ENCODE measurements around the gene PIGM. TPM values are rescaled to one million over a fixed set of nuclear protein-coding genes. Genes with fewer than 3 reads are reported as not detected.

Gene PIGM
- total RNA-seq, 4 donors from 2014 or later: 3.3 to 6.5 (median 4.8) TPM

DNA sequence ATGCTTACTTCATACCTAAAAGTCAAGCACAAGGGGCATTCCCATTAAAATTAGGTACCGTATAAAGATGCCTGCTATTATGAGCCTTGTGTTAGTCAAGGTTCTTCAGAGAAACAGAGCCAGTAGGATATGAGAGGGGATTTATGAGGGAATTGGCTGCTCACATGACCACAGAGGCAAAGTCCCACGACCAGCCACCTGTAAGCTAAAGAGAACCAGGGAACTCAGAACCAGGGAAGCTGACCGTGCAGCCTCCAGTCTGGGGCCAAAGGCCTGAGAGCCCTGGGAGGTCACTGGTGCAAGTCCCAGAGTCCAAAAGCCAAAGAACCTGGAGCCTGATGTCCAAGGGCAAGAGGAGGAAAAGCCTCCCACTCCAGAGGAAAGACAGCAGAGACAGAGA lies 20.0 kb downstream of the PIGM start:
- H3K4me3 ChIP-seq: no peak overlapping the region
- no peaks in the 10 kb centered on the region for H3K4me1 ChIP-seq
- 86% methylated on average over 3 of the region's 3 CpGs for WGBS
- no peak for TF ChIP-seq POLR2AphosphoS5 (IDR thresholded peaks at IDR 0.05)
- TF ChIP-seq, protein P1, sequence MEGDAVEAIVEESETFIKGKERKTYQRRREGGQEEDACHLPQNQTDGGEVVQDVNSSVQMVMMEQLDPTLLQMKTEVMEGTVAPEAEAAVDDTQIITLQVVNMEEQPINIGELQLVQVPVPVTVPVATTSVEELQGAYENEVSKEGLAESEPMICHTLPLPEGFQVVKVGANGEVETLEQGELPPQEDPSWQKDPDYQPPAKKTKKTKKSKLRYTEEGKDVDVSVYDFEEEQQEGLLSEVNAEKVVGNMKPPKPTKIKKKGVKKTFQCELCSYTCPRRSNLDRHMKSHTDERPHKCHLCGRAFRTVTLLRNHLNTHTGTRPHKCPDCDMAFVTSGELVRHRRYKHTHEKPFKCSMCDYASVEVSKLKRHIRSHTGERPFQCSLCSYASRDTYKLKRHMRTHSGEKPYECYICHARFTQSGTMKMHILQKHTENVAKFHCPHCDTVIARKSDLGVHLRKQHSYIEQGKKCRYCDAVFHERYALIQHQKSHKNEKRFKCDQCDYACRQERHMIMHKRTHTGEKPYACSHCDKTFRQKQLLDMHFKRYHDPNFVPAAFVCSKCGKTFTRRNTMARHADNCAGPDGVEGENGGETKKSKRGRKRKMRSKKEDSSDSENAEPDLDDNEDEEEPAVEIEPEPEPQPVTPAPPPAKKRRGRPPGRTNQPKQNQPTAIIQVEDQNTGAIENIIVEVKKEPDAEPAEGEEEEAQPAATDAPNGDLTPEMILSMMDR (IDR thresholded peaks at IDR 0.05): no peak
- TF ChIP-seq POLR2A (IDR thresholded peaks at IDR 0.05): no peak
- no peak for TF ChIP-seq EP300 (IDR thresholded peaks at IDR 0.05)
- H3K9me3 ChIP-seq: no peaks in the 10 kb centered on the region
- no peaks in the 10 kb centered on the region for H3K36me3 ChIP-seq
- no peak overlapping the region for H3K27ac ChIP-seq
- DNase-seq (ENCODE audit: low spot score in 2 of 2): no peak
- H3K27me3 ChIP-seq: no peaks in the 10 kb centered on the region

DNA sequence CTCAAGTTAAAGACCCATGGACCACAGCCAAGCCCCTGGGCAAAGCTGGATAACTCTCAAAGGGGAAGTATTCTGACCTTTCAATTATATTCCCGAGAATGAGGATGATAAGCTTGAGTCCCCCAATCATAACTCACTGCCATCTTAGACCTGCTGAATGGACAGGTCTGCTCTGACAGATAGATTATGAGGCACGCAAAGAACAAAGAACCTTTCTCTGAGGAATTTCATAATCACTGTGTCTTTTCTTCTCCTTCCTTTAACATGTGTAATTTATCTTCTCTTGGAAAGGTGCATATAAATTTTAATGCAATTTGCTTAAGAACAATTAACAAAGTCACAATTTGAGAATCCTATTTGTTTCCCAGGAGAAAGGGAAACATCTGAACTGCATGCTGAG lies 22.0 kb downstream of the PIGM start:
- no peak for DNase-seq (ENCODE audit: low spot score in 2 of 2)
- Histone ChIP-seq H3K36me3 (no peaks in the 10 kb centered on the region), H3K4me1 (no peaks in the 10 kb centered on the region), H3K27ac (no peak overlapping the region), H3K27me3 (no peaks in the 10 kb centered on the region), H3K4me3 (no peak overlapping the region), H3K9me3 (no peaks in the 10 kb centered on the region)
- TF ChIP-seq POLR2AphosphoS5 (IDR thresholded peaks at IDR 0.05) (no peak), POLR2A (IDR thresholded peaks at IDR 0.05) (no peak), EP300 (IDR thresholded peaks at IDR 0.05) (no peak)
- TF ChIP-seq, protein P1 (IDR thresholded peaks at IDR 0.05): no peak
- WGBS: 42% methylated on average over 2 of the region's 2 CpGs

DNA sequence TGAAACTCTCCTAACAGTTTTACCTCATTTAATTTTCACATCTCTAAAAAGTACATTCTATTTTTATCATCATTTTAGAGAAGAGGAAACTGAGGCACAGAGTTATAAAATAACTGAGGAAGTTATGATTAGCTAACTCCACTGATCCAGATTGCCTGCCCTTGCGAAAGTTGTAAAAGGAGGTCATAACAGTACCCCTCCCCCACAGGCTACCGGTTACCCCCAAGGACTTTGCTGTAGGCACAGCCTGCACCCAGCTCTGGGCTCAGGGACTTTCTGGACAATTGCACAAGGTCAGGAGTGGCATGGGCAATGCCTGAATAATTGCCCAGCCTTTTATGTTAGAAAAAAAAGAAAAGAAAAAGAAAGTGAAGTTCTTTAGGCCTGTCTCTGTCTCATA lies 22.7 kb downstream of the PIGM start:
- no peaks in the 10 kb centered on the region for H3K4me1 ChIP-seq
- DNase-seq (ENCODE audit: low spot score in 2 of 2): no peak
- no peaks in the 10 kb centered on the region for H3K36me3 ChIP-seq
- H3K27me3 ChIP-seq: no peaks in the 10 kb centered on the region
- no peak overlapping the region for H3K4me3 ChIP-seq
- no peak overlapping the region for H3K27ac ChIP-seq
- no peaks in the 10 kb centered on the region for H3K9me3 ChIP-seq
- TF ChIP-seq, protein P1 (IDR thresholded peaks at IDR 0.05): no peak
- no peak for TF ChIP-seq POLR2AphosphoS5 (IDR thresholded peaks at IDR 0.05)
- TF ChIP-seq POLR2A (IDR thresholded peaks at IDR 0.05): no peak
- TF ChIP-seq EP300 (IDR thresholded peaks at IDR 0.05): no peak
- 64% methylated on average over 2 of the region's 2 CpGs for WGBS

DNA sequence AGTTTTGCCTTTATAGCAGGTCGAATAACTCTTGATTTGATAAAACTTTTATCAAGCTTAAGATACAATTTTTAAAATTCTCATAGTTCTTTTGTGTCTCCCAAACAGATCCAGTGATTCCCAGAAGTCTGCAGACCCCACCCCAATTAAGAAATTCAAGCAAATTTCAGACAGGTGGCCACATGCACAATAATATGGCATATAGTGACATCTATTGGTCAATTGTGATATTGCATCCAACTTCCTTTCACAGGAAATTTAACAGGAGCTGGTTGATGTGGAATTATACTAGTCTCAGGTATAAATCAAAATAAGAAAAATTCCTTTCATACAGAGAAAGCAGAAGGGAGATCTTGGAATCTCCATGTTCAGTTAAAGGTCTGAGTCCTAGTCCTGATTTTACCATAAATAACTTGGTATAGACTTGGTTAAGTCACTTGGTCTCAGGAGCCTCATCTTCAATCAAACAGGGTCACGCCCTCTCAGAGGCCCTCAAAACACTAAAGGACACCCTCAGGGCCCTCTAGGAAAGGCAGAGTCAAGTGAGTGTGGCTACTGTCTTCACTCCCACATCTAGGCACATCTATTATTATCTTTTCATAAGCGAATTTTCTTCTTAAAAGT lies 24.1 kb downstream of the PIGM start:
- H3K4me1 ChIP-seq: peaks cover 4% of the 10 kb centered on the region
- TF ChIP-seq EP300 (IDR thresholded peaks at IDR 0.05): no peak
- no peak for TF ChIP-seq POLR2AphosphoS5 (IDR thresholded peaks at IDR 0.05)
- TF ChIP-seq, protein P1 (IDR thresholded peaks at IDR 0.05): peak; percentile 34 to 67
- H3K4me3 ChIP-seq: no peak overlapping the region
- H3K9me3 ChIP-seq: no peaks in the 10 kb centered on the region
- no peaks in the 10 kb centered on the region for H3K27me3 ChIP-seq
- DNase-seq (ENCODE audit: low spot score in 2 of 2): no peak
- H3K36me3 ChIP-seq: no peaks in the 10 kb centered on the region
- no peak overlapping the region for H3K27ac ChIP-seq
- WGBS: 68% methylated on average over 3 of the region's 3 CpGs

DNA sequence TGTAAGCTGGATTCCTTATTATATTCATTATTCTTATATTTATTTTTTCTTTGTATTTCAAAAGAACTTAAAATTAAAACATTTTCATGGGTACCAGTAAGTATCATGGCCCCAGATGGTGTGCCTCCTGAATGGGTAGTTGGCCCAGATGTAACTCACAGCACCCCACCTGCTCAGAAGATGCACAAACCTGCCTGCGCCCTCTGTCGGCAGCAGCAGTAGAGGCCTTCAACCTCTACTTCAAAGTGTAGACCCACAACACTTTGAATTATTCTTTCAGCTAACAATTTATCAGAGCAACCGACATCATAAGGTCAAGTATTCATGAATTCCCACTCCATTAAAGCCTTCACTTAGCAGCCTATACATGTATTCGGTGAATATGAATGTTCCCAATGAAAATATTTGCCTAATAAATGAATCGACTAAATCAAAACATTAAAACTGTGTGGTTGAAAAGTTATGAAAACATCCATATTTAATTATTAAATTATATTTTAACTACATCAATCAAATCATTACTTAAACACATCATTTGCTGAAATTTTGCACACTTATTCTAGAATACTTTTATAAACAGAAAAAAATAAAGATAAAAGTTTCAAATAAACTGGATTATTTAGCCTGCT lies 25.4 kb downstream of the PIGM start:
- H3K4me1 ChIP-seq: peaks cover 4% of the 10 kb centered on the region
- no peaks in the 10 kb centered on the region for H3K27me3 ChIP-seq
- TF ChIP-seq EP300 (IDR thresholded peaks at IDR 0.05): no peak
- TF ChIP-seq, protein P1 (IDR thresholded peaks at IDR 0.05): peak; percentile 37 to 87
- 26% methylated on average over 5 of the region's 5 CpGs for WGBS
- H3K27ac ChIP-seq: no peak overlapping the region
- DNase-seq (ENCODE audit: low spot score in 2 of 2): peak in 1 of 2 donors; percentile 77
- no peaks in the 10 kb centered on the region for H3K36me3 ChIP-seq
- H3K9me3 ChIP-seq: no peaks in the 10 kb centered on the region
- no peak overlapping the region for H3K4me3 ChIP-seq
